Embryonic facial prominence (tissue), 1 donor: Measurements from ENCODE around the gene ABLIM1.

Experiments
- DNase-seq: peaks from one replicate; pipeline ENCODE4 v3.0.0-alpha.2; 2016; ENCODE audit errors: extremely low spot score

The ABLIM1 gene

GRCh38 chr10:114623661-114624294 lies 34.3 kb downstream of the ABLIM1 start:
- no peak for DNase-seq

GRCh38 chr10:114623155-114623554 lies 34.9 kb downstream of the ABLIM1 start:
- no peak for DNase-seq

GRCh38 chr10:114618722-114619121 lies 39.4 kb downstream of the ABLIM1 start:
- no peak for DNase-seq

GRCh38 chr10:114616516-114616915 lies 41.6 kb downstream of the ABLIM1 start:
- DNase-seq = no peak

GRCh38 chr10:114616103-114616502 lies 42.0 kb downstream of the ABLIM1 start:
- no peak for DNase-seq

GRCh38 chr10:114615600-114616007 lies 42.5 kb downstream of the ABLIM1 start:
- no peak for DNase-seq

- no peak for DNase-seq
These were observed 44.7 kb downstream of the ABLIM1 start for GRCh38 chr10:114613237-114613979.

GRCh38 chr10:114611617-114612016 lies 46.5 kb downstream of the ABLIM1 start:
- no peak for DNase-seq

GRCh38 chr10:114609518-114610426 lies 48.3 kb downstream of the ABLIM1 start:
- DNase-seq = no peak

- no peak for DNase-seq
These were observed 50.6 kb downstream of the ABLIM1 start for GRCh38 chr10:114607358-114607998.

GRCh38 chr10:114605155-114605797 lies 52.8 kb downstream of the ABLIM1 start:
- DNase-seq = no peak

- no peak for DNase-seq
These were observed 53.5 kb downstream of the ABLIM1 start for GRCh38 chr10:114604357-114605130.

GRCh38 chr10:114603948-114604347 lies 54.1 kb downstream of the ABLIM1 start:
- DNase-seq = no peak

- DNase-seq = no peak
These were observed 54.8 kb downstream of the ABLIM1 start for GRCh38 chr10:114603303-114603702.

GRCh38 chr10:114600057-114600456 lies 58.0 kb downstream of the ABLIM1 start:
- no peak for DNase-seq

GRCh38 chr10:114596793-114597192 lies 61.3 kb downstream of the ABLIM1 start:
- DNase-seq = no peak

GRCh38 chr10:114593816-114594468 lies 64.1 kb downstream of the ABLIM1 start:
- no peak for DNase-seq

- no peak for DNase-seq
These were observed 64.8 kb downstream of the ABLIM1 start for GRCh38 chr10:114593240-114593792.

- DNase-seq = no peak
These were observed 67.1 kb downstream of the ABLIM1 start for GRCh38 chr10:114590993-114591392.

- no peak for DNase-seq
These were observed 73.7 kb downstream of the ABLIM1 start for GRCh38 chr10:114584419-114584818.
